Activated CD4-positive, alpha-beta T cell treated with anti-CD3 and anti-CD28 coated beads, Interleukin-2, amount 10 ng/mL, durations not matched to agents 24 days and 14 days (primary cell): ENCODE measurements around the gene ADIRF. TPM values are rescaled to one million over a fixed set of nuclear protein-coding genes. Genes with fewer than 3 reads are reported as not detected.

Experiments used
- DNase-seq: peaks from one replicate; pipeline ENCODE4 v3.0.0; 2022
- H3K27ac Mint-ChIP-seq: one replicate; pipeline ENCODE4 v1.8.0; 2022; ENCODE audit warnings: mild to moderate bottlenecking, mixed read lengths
- H3K27me3 Mint-ChIP-seq: one replicate; pipeline ENCODE4 v1.8.0; 2022; ENCODE audit warnings: mixed read lengths
- H3K36me3 Mint-ChIP-seq: one replicate; pipeline ENCODE4 v1.8.0; 2022; ENCODE audit warnings: low read depth, mild to moderate bottlenecking, mixed read lengths
- H3K4me1 Mint-ChIP-seq: one replicate; pipeline ENCODE4 v1.8.0; 2021; ENCODE audit warnings: mixed read lengths
- H3K4me3 Mint-ChIP-seq: one replicate; pipeline ENCODE4 v1.8.0; 2022; ENCODE audit warnings: mild to moderate bottlenecking, moderate library complexity, mixed read lengths
- H3K9me3 Mint-ChIP-seq: one replicate; pipeline ENCODE4 v1.8.0; 2021; ENCODE audit warnings: mixed read lengths
- intact Hi-C: fragments of 100-400 bp; cut with micrococcal nuclease; formaldehyde crosslinking; loops from one replicate; pipeline ENCODE4 v1.15.1; 2023
- total RNA-seq: library from RNA; stranded (reverse); gene quantifications from 2 replicates; pipeline ENCODE4 v1.2.3, GENCODE V29; 2022

The ADIRF gene
- total RNA-seq, 1 donor from 2014 or later: not detected

DNA sequence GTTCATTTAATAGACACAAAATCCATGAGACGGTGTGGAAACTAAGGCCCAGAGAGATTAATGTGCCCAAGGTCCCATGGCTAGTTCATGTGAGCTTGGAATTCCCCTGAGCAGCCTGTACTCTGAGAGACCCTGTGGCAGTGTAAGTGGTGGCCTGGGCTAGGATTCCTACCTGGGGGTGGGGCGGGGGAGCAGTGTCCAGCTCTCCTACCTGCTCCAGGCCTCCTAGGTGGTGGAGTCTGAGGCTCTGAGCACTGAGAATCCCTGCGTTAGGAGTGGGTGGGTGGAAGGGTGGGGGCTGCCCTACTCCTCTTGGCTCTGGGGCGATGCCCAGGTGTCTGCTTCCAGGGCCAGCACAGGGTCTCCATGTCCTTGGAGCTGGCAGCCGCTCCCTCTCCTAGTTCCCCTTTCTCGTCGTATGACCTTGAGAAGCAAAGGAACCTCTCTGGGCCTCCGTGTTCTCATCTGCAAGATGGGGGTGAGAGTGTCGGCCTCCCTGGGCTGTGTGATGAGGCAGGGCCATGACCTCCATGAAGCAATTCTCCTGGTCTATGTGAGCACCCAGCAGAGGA lies 7.3 kb upstream of the ADIRF start:
- no peak for DNase-seq
- H3K4me1 Mint-ChIP-seq: peaks cover 7% of the 10 kb centered on the region
- intact Hi-C loops: loop anchor here (2.0 kb wide), 1 partner anchor 272 kb away; no protein-coding TSS in a partner anchor
- no peaks in the 10 kb centered on the region for H3K9me3 Mint-ChIP-seq
- H3K4me3 Mint-ChIP-seq: no peak overlapping the region
- peaks cover 1% of the 10 kb centered on the region for H3K27me3 Mint-ChIP-seq
- H3K36me3 Mint-ChIP-seq: no peaks in the 10 kb centered on the region
- no peak overlapping the region for H3K27ac Mint-ChIP-seq

- Mint-ChIP-seq H3K36me3 (no peaks in the 10 kb centered on the region), H3K27me3 (peaks cover 1% of the 10 kb centered on the region), H3K27ac (no peak overlapping the region), H3K4me3 (no peak overlapping the region), H3K9me3 (no peaks in the 10 kb centered on the region), H3K4me1 (peaks cover 13% of the 10 kb centered on the region)
- intact Hi-C loops: loop anchor here (2.0 kb wide), 1 partner anchor 273 kb away; no protein-coding TSS in a partner anchor
- no peak for DNase-seq
Observed at GRCh38 chr10:86961481-86962091, 6.7 kb upstream of the ADIRF start.

- no peak for DNase-seq
- Mint-ChIP-seq H3K27ac (no peak overlapping the region), H3K9me3 (no peaks in the 10 kb centered on the region), H3K4me1 (peaks cover 14% of the 10 kb centered on the region), H3K36me3 (no peaks in the 10 kb centered on the region), H3K27me3 (peaks cover 1% of the 10 kb centered on the region), H3K4me3 (no peak overlapping the region)
- intact Hi-C loops: no loop called here
Observed at GRCh38 chr10:86962136-86962980, 5.9 kb upstream of the ADIRF start.

DNA sequence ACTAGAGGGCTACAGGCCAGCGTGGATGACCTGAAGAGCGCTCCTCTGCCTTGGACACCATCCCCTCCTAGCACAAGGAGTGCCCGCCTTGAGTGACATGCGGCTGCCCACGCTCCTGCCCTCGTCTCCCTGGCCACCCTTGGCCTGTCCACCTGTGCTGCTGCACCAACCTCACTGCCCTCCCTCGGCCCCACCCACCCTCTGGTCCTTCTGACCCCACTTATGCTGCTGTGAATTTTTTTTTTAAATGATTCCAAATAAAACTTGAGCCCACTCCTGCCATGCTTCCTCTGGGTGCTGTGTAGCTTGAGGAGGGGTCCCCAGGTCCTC lies 5.3 kb upstream of the ADIRF start:
- H3K4me3 Mint-ChIP-seq: no peak overlapping the region
- DNase-seq: no peak
- intact Hi-C loops: no loop called here
- H3K4me1 Mint-ChIP-seq: peaks cover 16% of the 10 kb centered on the region
- H3K27me3 Mint-ChIP-seq: peaks cover 4% of the 10 kb centered on the region
- no peak overlapping the region for H3K27ac Mint-ChIP-seq
- no peaks in the 10 kb centered on the region for H3K36me3 Mint-ChIP-seq
- no peaks in the 10 kb centered on the region for H3K9me3 Mint-ChIP-seq

DNA sequence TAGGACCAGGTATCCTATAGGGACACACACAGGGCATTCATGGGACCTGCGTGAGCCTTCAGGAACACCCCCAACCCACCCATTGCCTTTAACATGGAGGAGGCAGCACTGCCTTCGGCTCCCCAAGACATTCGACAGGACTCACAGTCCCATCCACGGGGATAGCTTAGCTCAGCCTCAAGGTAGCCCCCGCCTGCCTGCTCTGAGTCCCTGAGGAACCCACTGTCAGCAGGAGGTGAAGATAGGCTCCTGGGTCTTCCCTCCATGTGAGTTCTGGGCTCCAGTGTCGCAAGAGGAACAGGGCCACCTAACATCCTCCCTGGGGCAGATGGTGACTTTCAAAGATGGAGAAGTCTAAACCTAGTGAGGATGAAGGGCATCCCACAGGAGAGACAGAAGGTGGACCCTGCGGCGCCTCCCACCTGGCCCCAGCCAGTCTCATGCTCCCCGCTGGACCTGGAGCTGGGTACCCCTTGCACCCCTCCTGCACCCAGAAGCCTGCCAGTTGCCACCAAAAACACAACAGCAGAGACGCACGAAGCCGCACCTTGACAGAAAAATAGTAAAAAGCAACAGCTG lies 4.9 kb upstream of the ADIRF start:
- H3K9me3 Mint-ChIP-seq: no peaks in the 10 kb centered on the region
- intact Hi-C loops: no loop called here

DNA sequence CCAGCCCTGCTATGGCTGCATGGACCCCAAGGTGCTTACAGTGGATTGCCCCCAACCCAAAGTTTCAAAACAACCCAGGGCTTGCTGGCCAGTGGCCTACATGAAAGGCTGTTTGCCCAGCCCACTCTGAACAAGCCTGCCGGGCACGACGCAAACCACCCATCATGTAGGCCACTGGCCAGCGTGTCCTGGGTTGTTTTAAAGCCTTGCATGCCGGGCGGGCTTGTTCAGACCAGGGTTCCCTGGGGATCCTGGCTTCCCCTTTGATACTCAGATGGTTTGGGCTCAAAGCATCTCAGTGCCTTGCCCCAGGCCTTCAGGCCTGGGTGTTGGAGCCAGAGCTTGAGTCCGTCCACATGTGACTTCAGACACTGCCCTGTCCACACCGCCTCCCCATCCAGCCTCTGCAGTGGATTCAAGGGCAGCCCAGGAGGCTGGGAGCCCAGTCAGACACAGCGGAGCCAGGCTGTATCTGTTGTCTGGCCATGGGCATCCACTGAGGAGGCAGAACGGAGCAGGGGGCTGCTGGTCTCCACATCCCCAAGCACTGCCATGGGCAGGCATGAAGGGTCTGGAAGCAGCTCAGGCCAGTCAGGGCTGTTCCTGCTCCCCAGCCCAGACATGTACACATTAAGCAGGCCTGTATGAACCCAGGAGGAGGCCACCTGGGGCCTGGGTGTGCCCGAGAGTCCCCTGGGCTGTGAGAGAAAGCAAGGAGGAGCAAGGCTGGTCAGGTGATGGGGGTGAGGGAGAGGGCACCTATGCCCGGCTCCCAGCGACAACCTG lies 4.0 kb upstream of the ADIRF start:
- Mint-ChIP-seq H3K36me3 (no peaks in the 10 kb centered on the region), H3K27me3 (peaks cover 9% of the 10 kb centered on the region), H3K27ac (no peak overlapping the region), H3K4me1 (peaks cover 16% of the 10 kb centered on the region), H3K9me3 (no peaks in the 10 kb centered on the region), H3K4me3 (no peak overlapping the region)
- intact Hi-C loops: no loop called here
- no peak for DNase-seq

More for the DNA sequence above, 4.9 kb upstream of the ADIRF start:
- Mint-ChIP-seq H3K27me3 (peaks cover 5% of the 10 kb centered on the region), H3K36me3 (no peaks in the 10 kb centered on the region), H3K4me1 (peaks cover 16% of the 10 kb centered on the region), H3K4me3 (no peak overlapping the region), H3K27ac (no peak overlapping the region)
- no peak for DNase-seq

DNA sequence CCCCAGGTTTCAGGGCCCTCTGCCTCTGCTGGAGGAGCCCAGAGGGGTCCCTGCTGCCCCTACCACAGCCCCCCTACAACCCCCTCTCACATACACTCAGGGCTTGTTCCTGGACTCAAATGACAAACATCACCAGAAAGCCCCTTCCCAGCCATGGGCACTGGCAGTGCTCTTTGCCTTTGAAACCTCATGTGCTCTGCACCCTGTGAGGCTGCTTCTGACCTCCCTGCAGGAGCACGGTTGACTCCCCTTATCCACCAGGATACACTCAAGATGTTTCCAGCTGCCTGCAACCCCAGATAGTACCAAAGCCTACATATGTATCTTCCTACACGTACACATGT lies 3.5 kb upstream of the ADIRF start:
- intact Hi-C loops: no loop called here
- DNase-seq: no peak
- Mint-ChIP-seq H3K27me3 (peaks cover 14% of the 10 kb centered on the region), H3K36me3 (no peaks in the 10 kb centered on the region), H3K4me3 (no peak overlapping the region), H3K4me1 (peaks cover 16% of the 10 kb centered on the region), H3K27ac (no peak overlapping the region), H3K9me3 (no peaks in the 10 kb centered on the region)

DNA sequence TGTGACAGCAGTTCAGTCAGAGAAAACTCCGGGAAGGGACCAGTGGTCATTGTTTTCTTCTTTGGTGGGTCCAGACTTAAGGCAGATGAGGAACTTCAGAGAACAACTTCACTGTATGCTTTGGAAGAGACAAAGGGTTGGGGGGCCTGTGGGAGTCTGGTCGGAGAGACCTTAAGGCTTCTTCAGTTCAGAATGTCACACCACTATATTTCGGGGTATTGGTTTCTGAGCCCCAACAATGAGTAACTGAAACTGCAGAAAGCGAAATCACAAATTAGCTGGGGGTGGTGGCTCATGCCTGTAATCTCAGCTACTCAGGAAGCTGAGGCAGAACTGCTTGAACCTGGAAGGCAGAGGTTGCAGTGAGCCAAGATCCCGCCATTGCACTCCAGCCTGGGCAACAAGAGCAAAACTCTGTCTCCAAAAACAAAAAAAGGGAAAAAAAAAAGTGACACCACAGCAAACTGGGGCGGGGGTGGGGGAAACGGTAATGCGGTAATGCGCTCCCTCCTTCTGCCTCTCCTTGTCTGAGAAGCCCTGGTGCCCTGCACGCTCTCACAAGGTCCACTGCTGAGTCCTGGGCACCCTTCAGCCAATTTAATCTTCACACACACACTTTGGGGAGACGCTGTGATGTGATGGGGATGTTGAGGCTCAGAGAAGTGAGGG lies 2.2 kb upstream of the ADIRF start:
- peaks cover 19% of the 10 kb centered on the region for H3K27me3 Mint-ChIP-seq
- DNase-seq: no peak
- no peaks in the 10 kb centered on the region for H3K9me3 Mint-ChIP-seq
- H3K36me3 Mint-ChIP-seq: no peaks in the 10 kb centered on the region
- peak overlapping the region; percentile 59 for H3K4me3 Mint-ChIP-seq
- intact Hi-C loops: loop anchor here (2.0 kb wide), 1 partner anchor 27 kb away; no protein-coding TSS in a partner anchor
- H3K4me1 Mint-ChIP-seq: peaks cover 18% of the 10 kb centered on the region
- H3K27ac Mint-ChIP-seq: peak overlapping the region; percentile 75

- H3K27me3 Mint-ChIP-seq: peaks cover 25% of the 10 kb centered on the region
- no peaks in the 10 kb centered on the region for H3K36me3 Mint-ChIP-seq
- intact Hi-C loops: loop anchor here (2.0 kb wide), 1 partner anchor 29 kb away; no protein-coding TSS in a partner anchor
- H3K4me3 Mint-ChIP-seq: no peak overlapping the region
- DNase-seq: no peak
- H3K27ac Mint-ChIP-seq: no peak overlapping the region
- H3K4me1 Mint-ChIP-seq: peaks cover 23% of the 10 kb centered on the region
- H3K9me3 Mint-ChIP-seq: no peaks in the 10 kb centered on the region
Observed at GRCh38 chr10:86967481-86967941, 771 bp upstream of the ADIRF start.

GRCh38 chr10:86968994-86969355 lies 693 bp downstream of the ADIRF start:
- H3K9me3 Mint-ChIP-seq: no peaks in the 10 kb centered on the region
- H3K4me3 Mint-ChIP-seq: no peak overlapping the region
- H3K4me1 Mint-ChIP-seq: peaks cover 23% of the 10 kb centered on the region
- intact Hi-C loops: no loop called here
- peaks cover 35% of the 10 kb centered on the region for H3K27me3 Mint-ChIP-seq
- H3K36me3 Mint-ChIP-seq: no peaks in the 10 kb centered on the region
- no peak overlapping the region for H3K27ac Mint-ChIP-seq
- DNase-seq: no peak

DNA sequence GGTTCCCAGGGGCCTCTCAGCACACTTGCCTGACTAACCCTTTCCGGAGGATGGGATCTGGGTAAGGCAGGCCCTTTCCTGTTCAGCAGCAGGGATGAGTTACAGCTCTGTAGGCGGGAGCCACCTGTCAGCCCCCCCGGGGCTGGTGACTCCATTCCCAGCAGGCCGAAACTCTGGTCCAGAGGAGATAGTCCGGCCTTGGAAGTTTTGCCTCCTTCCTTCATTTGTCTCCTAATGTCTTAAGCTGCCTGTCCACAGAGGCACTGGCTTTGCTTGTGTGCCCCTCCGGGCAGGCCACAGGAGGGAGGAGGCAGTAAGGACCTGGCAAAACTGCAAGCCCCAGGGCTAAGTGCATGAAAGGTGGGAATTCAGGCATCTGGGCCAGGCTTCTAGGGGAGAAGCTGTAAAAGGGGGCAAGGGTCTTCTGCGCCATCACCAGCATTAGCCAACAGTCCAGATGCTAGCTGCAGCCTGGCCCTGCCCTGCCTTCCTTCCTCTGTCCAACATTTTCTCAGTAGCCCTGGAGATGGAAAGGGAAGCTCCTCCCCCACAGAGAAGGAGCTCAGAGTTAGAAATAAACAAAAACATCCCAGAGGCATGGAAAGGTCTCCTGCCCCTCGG lies 1.2 kb downstream of the ADIRF start:
- peaks cover 23% of the 10 kb centered on the region for H3K4me1 Mint-ChIP-seq
- peak overlapping the region; percentile 20 for H3K4me3 Mint-ChIP-seq
- intact Hi-C loops: loop anchor here (2.0 kb wide), 1 partner anchor 125 kb away; the partner anchor contains the start of genes GLUD1 and SHLD2
- peaks cover 35% of the 10 kb centered on the region for H3K27me3 Mint-ChIP-seq
- H3K36me3 Mint-ChIP-seq: no peaks in the 10 kb centered on the region
- H3K9me3 Mint-ChIP-seq: no peaks in the 10 kb centered on the region
- no peak for DNase-seq
- H3K27ac Mint-ChIP-seq: no peak overlapping the region

DNA sequence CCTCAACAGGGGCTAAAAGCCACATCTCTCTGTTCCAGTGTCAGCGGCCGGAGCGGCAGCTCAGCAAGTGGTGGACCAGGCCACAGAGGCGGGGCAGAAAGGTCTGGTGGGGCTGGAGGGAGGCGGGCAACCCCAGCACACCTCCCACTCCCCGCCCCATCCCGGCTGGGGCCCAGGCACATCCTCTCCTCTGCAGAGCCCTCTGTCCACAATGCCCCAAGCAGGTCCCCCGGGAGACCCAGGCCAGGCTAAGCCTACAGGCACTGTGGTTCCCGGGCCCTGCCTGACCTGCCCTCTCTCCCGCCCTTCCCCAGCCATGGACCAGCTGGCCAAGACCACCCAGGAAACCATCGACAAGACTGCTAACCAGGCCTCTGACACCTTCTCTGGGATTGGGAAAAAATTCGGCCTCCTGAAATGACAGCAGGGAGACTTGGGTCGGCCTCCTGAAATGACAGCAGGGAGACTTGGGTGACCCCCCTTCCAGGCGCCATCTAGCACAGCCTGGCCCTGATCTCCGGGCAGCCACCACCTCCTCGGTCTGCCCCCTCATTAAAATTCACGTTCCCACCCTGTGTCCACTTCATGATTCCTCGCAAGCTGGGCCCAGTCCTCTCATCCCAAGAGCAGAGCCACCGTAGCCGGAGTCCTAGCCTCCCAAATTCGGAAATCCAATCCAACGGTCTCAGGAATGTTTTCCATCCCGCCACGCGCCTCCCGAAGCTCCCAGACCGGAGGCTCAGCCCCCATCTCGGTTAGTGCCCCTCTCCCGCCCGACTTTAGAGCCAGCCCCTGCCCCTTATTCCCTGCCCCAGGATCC lies 2.1 kb downstream of the ADIRF start:
- H3K27me3 Mint-ChIP-seq: peaks cover 35% of the 10 kb centered on the region
- no peak for DNase-seq
- H3K27ac Mint-ChIP-seq: peak overlapping the region; percentile 42
- no peaks in the 10 kb centered on the region for H3K36me3 Mint-ChIP-seq
- peaks cover 23% of the 10 kb centered on the region for H3K4me1 Mint-ChIP-seq
- intact Hi-C loops: loop anchor here (2.0 kb wide), 1 partner anchor 124 kb away; the partner anchor contains the start of genes GLUD1 and SHLD2
- H3K4me3 Mint-ChIP-seq: peak overlapping the region; percentile 73
- H3K9me3 Mint-ChIP-seq: no peaks in the 10 kb centered on the region
